ENCODE measurements around the gene SHISA5. TPM values are rescaled to one million over a fixed set of nuclear protein-coding genes. Genes with fewer than 3 reads are reported as not detected.

SHISA5 gene
- polyA plus RNA-seq, 4 donors: 101 to 132 (median 107) TPM

DNA sequence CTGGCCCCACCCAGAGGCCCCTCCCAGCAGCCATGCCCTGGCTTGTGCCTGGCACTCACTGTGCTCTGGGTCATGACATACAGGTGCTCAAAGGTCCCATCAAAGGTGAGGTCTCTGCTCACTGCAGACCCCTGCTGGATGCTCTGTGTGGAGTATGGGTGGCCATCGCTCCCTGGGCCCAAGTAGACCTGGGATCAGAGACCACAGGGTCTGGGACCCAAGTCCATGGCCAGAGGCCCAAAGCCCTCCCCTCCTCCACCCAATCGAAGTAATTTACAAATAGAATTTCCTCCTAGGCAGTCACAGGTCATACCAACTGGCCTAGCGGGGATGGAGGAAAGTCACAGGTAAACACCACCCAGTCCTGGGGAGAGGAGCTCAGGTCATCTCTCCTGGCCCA lies 81.7 kb downstream of the SHISA5 start:
- no peak for DNase-seq (ENCODE audit: low read depth in 4 of 4, low spot score in 2 of 4)

DNA sequence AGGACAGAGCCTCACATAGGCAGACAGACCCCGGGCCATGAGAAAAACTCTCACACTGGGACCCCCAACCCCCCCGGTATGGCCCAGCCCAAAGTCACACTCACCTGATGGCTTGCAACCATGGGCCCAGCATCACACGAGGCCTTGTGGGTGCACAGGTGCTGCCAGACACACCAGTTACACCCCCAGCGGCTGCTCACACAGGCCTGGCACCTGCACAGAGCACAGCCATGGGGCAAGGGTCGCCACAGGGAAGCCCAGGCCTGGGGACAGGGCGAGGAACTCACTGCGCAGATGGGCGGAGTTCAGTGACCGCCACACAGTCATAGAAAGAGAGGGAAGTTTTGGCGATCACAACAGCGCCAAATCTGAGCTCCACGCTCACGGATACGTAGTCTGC lies 83.4 kb downstream of the SHISA5 start:
- no peak for DNase-seq (ENCODE audit: low read depth in 4 of 4, low spot score in 2 of 4)

DNA sequence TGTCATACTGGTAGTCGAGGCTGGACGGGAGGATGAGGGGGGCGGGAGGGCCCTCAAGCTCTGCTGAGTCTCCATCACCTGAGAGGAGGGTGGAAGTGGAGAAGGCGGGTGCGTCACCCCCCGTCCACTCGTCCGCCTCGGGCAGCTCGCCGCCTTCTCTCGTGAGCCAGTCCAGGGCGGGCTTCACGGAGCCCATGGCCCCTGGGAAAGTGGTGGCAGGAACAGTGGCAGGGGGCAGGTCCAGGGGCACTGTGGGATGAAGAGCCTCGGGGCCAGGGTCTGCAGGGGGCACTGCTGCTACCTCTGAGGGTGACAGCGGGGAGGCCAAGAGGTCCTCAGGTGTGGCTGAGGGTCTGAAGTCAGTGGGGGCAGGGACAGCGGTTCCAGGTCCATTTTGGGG lies 84.4 kb downstream of the SHISA5 start:
- DNase-seq (ENCODE audit: low read depth in 4 of 4, low spot score in 2 of 4): no peak

DNA sequence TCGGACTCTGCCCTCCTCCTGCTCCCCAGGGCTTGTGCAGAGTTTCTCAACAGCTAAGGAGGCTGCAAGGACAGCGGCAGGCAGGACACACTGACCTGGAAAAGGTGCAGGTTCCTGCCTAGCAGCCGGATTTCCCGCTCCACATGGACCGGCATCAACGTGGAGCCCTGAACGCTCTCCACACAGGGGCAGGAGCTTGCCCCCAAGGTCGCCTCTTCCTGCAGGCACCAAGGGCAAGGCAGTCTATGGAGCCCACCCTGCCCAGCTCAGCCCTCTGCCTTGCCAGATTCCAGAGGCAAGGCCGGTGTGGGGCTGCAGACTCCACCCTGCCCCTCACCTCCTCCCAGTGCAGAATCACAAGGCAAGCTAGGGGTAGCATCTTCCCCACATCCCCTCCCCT lies 84.8 kb downstream of the SHISA5 start:
- no peak for DNase-seq (ENCODE audit: low read depth in 4 of 4, low spot score in 2 of 4)

DNA sequence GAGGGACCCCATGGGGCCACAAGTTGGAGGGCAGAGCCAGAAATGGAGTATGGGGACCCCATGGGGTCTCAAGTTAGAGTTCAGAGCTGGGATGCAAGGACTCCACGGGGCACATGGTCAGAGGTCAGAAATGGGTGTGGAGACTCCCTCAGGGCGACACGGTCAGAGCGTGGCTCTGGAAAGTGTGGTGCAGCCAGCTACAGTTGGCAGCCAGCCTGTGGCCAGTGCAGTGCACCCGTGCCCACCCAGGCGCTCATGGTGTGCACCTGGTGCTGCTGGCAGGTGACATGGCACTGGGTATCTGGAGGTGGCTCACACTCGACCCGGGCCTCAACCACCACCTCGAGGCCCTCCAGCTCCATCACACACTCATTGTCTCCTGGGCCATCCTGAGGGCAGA lies 85.3 kb downstream of the SHISA5 start:
- DNase-seq (ENCODE audit: low read depth in 4 of 4, low spot score in 2 of 4): no peak

DNA sequence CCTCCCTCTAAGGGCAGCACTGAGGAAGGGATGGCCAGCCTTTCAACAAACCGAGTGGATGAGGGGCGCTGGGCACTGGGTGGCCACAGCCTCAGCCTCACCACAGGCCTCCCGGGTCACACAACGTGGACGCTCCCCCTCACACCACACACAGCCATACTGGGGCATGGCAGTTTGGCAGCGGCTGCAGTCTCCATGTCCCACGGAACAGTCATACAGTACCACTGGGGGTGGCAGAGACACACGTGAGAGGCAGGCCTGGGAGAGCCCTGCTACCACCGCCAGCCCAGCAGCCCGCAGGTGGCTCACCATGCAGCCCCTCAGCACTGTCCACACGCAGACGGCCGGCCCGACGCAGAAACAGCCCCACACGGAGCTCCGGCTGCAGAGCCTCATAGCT lies 85.8 kb downstream of the SHISA5 start:
- no peak for DNase-seq (ENCODE audit: low read depth in 4 of 4, low spot score in 2 of 4)

Other genes with a start within 250 kb of the SHISA5 start
- 10 to 100 TPM; 29.4 to 40.1 (median 32.7) TPM for gene NME6, start 202.8 kb downstream of the SHISA5 start, polyA plus RNA-seq (ENCODE audit: insufficient read length in 4 of 4)
- under 1 TPM in 3 of 4 donors, not detected in 1; 0.31 to 0.68 (median 0.55) TPM for gene SPINK8, start 170.5 kb downstream of the SHISA5 start, polyA plus RNA-seq (ENCODE audit: insufficient read length in 4 of 4)
- under 1 TPM; 0.11 to 0.99 (median 0.50) TPM for gene FBXW12, start 132.0 kb downstream of the SHISA5 start, polyA plus RNA-seq (ENCODE audit: insufficient read length in 4 of 4)
- gene PLXNB1, start 74.1 kb downstream of the SHISA5 start, polyA plus RNA-seq (ENCODE audit: insufficient read length in 4 of 4): 100 to 1,000 TPM; 137 to 247 (median 190) TPM
- 10 to 100 TPM; 23.8 to 30.0 (median 27.2) TPM for gene CCDC51, start 64.1 kb downstream of the SHISA5 start, polyA plus RNA-seq (ENCODE audit: insufficient read length in 4 of 4)
- gene TMA7, start 63.9 kb downstream of the SHISA5 start, polyA plus RNA-seq (ENCODE audit: insufficient read length in 4 of 4): 100 to 1,000 TPM; 279 to 369 (median 294) TPM
- gene ATRIP, start 57.4 kb downstream of the SHISA5 start, polyA plus RNA-seq (ENCODE audit: insufficient read length in 4 of 4): 10 to 100 TPM; 12.0 to 15.5 (median 13.8) TPM
- gene PFKFB4, start 52.6 kb upstream of the SHISA5 start, polyA plus RNA-seq (ENCODE audit: insufficient read length in 4 of 4): 1 to 10 TPM; 3.7 to 6.1 (median 5.5) TPM
- under 1 TPM in 3 of 4 donors, not detected in 1; 0.40 to 0.65 (median 0.51) TPM for gene UCN2, start 59.6 kb upstream of the SHISA5 start, polyA plus RNA-seq (ENCODE audit: insufficient read length in 4 of 4)
- gene COL7A1, start 91.2 kb upstream of the SHISA5 start, polyA plus RNA-seq (ENCODE audit: insufficient read length in 4 of 4): 10 to 100 TPM; 13.8 to 28.9 (median 18.5) TPM
- gene UQCRC1, start 105.5 kb upstream of the SHISA5 start, polyA plus RNA-seq (ENCODE audit: insufficient read length in 4 of 4): 100 to 1,000 TPM; 280 to 313 (median 289) TPM
- under 1 TPM in 1 of 4 donors, not detected in 3; 0.21 TPM for gene TMEM89, start 117.6 kb upstream of the SHISA5 start, polyA plus RNA-seq (ENCODE audit: insufficient read length in 4 of 4)
- gene SLC26A6, start 131.3 kb upstream of the SHISA5 start, polyA plus RNA-seq (ENCODE audit: insufficient read length in 4 of 4): 10 to 100 TPM; 18.0 to 36.9 (median 27.4) TPM
- gene CELSR3, start 158.7 kb upstream of the SHISA5 start, polyA plus RNA-seq (ENCODE audit: insufficient read length in 4 of 4): 1 to 10 TPM in 2 of 4 donors, under 1 TPM in 2; 0.67 to 1.4 (median 1.1) TPM
- 10 to 100 TPM; 14.3 to 24.0 (median 20.5) TPM for gene NCKIPSD, start 181.7 kb upstream of the SHISA5 start, polyA plus RNA-seq (ENCODE audit: insufficient read length in 4 of 4)
- gene IP6K2, start 213.0 kb upstream of the SHISA5 start, polyA plus RNA-seq (ENCODE audit: insufficient read length in 4 of 4): 100 to 1,000 TPM; 182 to 311 (median 218) TPM

Data from left renal cortex interstitium (tissue), 4 donors.